ENCODE data around the gene EVA1A.

The EVA1A gene

DNA sequence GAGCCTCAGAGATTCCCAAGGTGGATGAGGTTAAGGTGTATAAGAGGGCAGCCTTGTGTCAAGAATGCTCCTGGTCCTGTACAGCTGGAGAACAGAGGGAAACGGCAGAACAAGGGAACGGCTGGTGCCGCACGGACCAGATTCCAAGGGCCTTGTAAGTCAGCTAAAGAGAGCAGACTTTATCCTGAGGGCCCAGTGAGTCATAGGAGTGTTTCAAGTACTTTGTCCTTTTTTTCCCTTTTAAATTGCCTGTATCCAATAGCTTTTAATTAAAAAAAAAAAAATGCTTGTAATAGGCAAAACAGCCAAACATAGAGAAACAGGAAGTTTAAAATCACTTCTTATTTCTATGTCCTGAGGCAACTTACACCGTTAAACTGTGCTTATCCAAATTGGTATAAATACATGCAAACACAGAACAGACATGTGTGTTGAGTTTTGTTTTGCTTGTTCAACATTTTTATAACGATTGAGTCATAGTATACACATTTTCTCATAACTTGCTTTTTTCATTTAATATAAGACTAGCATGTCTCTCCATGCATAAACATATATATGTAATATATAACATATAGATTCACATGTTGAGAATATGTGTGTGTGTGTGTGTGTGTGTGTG lies 42.1 kb upstream of the EVA1A start:
- peak overlapping the region; percentile 5 for H3K27ac ChIP-seq (ENCODE audit: low read length)
- H3K4me3 ChIP-seq (ENCODE audit: low read depth in 1 of 2, low read length in 2 of 2): no peak overlapping the region
- peaks cover 0 to 3% of the 10 kb centered on the region in 2 donors for H3K9me3 ChIP-seq (ENCODE audit: control insufficient read depth in 1 of 2, low read length in 2 of 2)
- no peaks in the 10 kb centered on the region for H3K36me3 ChIP-seq (ENCODE audit: control insufficient read depth in 1 of 2, insufficient read depth in 2 of 2, low read length in 2 of 2)
- peaks cover under 1% of the 10 kb centered on the region for H3K27me3 ChIP-seq (ENCODE audit: low read depth, low read length)
- no peaks in the 10 kb centered on the region for H3K4me1 ChIP-seq (ENCODE audit: control insufficient read depth in 1 of 2, insufficient read depth in 2 of 2, low read length in 2 of 2)

DNA sequence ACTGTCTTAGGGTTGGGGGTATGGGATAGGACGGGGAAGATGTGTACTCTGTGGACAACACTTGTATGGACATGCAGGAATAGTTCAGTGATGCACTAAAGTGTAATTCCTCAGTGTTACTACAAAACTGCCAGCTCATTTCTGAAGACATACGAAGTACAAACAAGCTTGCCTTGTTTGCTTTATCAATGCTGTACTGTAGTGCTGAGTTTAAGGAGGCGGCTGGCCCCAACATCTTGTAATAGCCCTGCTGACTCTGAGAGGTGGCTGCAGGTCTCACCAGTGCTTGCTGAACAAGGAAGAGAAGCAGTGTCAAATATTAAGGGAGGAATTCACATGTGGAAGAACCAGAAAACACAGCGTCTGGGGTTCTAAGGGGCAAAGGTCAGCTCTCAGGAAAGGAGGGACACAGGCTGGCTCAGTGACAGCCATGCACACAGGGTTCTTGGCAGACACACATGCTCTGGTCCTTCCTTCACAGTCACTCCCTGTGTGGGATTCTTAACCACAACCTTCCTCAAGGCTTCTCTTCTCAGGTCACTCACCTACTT lies 39.8 kb upstream of the EVA1A start:
- Histone ChIP-seq H3K4me1 (ENCODE audit: control insufficient read depth in 1 of 2, insufficient read depth in 2 of 2, low read length in 2 of 2) (no peaks in the 10 kb centered on the region), H3K36me3 (ENCODE audit: control insufficient read depth in 1 of 2, insufficient read depth in 2 of 2, low read length in 2 of 2) (no peaks in the 10 kb centered on the region), H3K27ac (ENCODE audit: low read length) (no peak overlapping the region), H3K4me3 (ENCODE audit: low read depth in 1 of 2, low read length in 2 of 2) (no peak overlapping the region), H3K27me3 (ENCODE audit: low read depth, low read length) (no peaks in the 10 kb centered on the region), H3K9me3 (ENCODE audit: control insufficient read depth in 1 of 2, low read length in 2 of 2) (peaks cover 0 to 3% of the 10 kb centered on the region in 2 donors)

DNA sequence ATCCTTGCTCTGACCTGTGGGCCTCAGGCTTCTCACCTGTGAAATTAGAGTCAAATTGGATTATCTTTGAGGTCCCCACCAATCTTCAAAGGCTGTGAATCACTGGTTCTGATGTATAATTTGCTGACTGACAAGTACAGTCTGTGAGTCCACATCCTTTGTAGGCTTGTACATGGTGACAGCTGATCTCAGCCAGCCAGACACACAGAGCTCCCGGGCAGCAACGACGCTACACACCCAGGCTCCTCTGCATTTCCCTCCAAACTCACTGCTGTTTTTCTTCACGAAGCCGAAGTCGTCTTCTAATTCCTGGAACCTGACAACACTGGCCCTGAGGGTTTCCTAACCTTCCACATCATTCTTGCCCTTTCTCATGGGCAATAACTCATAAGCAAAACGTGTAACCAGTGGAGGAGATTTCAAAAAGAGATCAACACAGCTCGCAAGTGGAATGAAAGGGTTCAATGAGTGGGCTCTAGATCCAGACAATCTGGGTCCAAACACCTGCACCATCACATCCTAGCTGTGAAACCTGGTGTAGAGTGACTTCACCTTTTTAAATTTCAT lies 37.9 kb upstream of the EVA1A start:
- Histone ChIP-seq H3K27me3 (ENCODE audit: low read depth, low read length) (no peaks in the 10 kb centered on the region), H3K9me3 (ENCODE audit: control insufficient read depth in 1 of 2, low read length in 2 of 2) (no peaks in the 10 kb centered on the region), H3K36me3 (ENCODE audit: control insufficient read depth in 1 of 2, insufficient read depth in 2 of 2, low read length in 2 of 2) (no peaks in the 10 kb centered on the region), H3K27ac (ENCODE audit: low read length) (no peak overlapping the region), H3K4me1 (ENCODE audit: control insufficient read depth in 1 of 2, insufficient read depth in 2 of 2, low read length in 2 of 2) (no peaks in the 10 kb centered on the region), H3K4me3 (ENCODE audit: low read depth in 1 of 2, low read length in 2 of 2) (no peak overlapping the region)

DNA sequence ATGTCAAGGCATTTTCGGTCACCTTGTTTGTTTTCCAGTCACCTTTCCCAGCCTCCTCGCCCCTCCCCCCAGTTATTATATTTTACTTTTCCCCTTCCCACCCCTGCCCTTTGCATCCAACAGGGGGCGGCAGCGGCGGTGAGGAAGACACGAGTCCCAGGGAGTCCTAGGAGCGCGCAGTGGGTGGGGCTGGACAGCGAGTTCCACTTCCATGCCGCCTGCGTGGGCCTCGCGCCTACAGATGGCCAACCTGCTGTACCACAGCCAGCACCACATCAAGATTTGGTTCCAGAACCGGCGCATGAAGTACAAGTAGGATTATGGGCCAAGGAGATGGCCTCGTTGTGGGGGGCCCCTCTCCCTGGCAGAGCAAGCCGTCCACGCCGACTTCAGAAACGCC lies 37.2 kb upstream of the EVA1A start:
- Histone ChIP-seq H3K9me3 (ENCODE audit: control insufficient read depth in 1 of 2, low read length in 2 of 2) (no peaks in the 10 kb centered on the region), H3K27ac (ENCODE audit: low read length) (no peak overlapping the region), H3K27me3 (ENCODE audit: low read depth, low read length) (no peaks in the 10 kb centered on the region), H3K36me3 (ENCODE audit: control insufficient read depth in 1 of 2, insufficient read depth in 2 of 2, low read length in 2 of 2) (no peaks in the 10 kb centered on the region), H3K4me3 (ENCODE audit: low read depth in 1 of 2, low read length in 2 of 2) (no peak overlapping the region), H3K4me1 (ENCODE audit: control insufficient read depth in 1 of 2, insufficient read depth in 2 of 2, low read length in 2 of 2) (no peaks in the 10 kb centered on the region)

GRCh38 chr2:75596784-75597183 lies 36.0 kb upstream of the EVA1A start:
- Histone ChIP-seq H3K4me3 (ENCODE audit: low read depth in 1 of 2, low read length in 2 of 2) (no peak overlapping the region), H3K27me3 (ENCODE audit: low read depth, low read length) (no peaks in the 10 kb centered on the region), H3K9me3 (ENCODE audit: control insufficient read depth in 1 of 2, low read length in 2 of 2) (no peaks in the 10 kb centered on the region), H3K4me1 (ENCODE audit: control insufficient read depth in 1 of 2, insufficient read depth in 2 of 2, low read length in 2 of 2) (no peaks in the 10 kb centered on the region), H3K36me3 (ENCODE audit: control insufficient read depth in 1 of 2, insufficient read depth in 2 of 2, low read length in 2 of 2) (no peaks in the 10 kb centered on the region), H3K27ac (ENCODE audit: low read length) (no peak overlapping the region)

DNA sequence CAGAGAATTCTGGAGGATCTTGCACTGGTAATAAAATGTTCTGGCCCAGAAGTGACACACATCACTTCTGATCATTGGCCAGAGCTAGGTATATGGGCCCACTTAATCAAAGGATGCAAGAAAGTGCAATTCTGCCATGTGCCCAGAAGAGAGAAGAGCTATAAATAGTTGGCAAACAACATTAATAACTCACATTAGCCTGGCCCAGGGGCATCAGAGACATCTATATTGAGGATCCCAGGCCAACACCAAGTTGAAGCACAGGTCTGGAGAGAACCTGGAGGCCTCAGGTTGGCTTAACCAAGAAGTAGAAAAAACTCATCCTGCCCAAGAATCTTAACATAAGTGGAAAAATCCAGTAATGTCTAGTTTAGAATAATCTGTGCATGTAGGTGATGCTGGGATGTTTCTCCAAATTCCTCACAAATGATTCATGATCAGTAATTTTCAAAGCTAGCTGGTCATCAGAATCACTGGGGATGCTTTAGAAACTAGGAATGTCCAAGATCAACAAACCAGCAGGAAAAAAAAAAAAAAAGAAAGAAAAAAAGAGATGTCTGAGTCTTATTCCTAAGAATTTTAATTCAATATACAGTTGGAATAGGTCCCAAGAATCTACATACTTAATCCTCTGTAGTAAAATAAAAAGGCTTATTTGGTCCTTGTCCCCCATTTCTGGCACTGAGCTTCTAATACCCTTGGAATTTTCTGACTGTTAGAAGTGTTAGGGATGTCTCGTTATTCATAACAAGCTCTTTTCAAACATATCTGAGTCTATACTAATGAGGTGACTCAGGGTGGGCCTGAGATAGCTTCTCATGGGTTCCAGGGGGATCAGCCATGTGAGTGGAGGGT lies 35.0 kb upstream of the EVA1A start:
- no peaks in the 10 kb centered on the region for H3K4me1 ChIP-seq (ENCODE audit: control insufficient read depth in 1 of 2, insufficient read depth in 2 of 2, low read length in 2 of 2)
- no peak overlapping the region for H3K27ac ChIP-seq (ENCODE audit: low read length)
- H3K4me3 ChIP-seq (ENCODE audit: low read depth in 1 of 2, low read length in 2 of 2): no peak overlapping the region
- no peaks in the 10 kb centered on the region for H3K27me3 ChIP-seq (ENCODE audit: low read depth, low read length)
- no peaks in the 10 kb centered on the region for H3K36me3 ChIP-seq (ENCODE audit: control insufficient read depth in 1 of 2, insufficient read depth in 2 of 2, low read length in 2 of 2)
- no peaks in the 10 kb centered on the region for H3K9me3 ChIP-seq (ENCODE audit: control insufficient read depth in 1 of 2, low read length in 2 of 2)

GRCh38 chr2:75594596-75594995 lies 33.9 kb upstream of the EVA1A start:
- H3K36me3 ChIP-seq (ENCODE audit: control insufficient read depth in 1 of 2, insufficient read depth in 2 of 2, low read length in 2 of 2): no peaks in the 10 kb centered on the region
- no peak overlapping the region for H3K27ac ChIP-seq (ENCODE audit: low read length)
- no peaks in the 10 kb centered on the region for H3K4me1 ChIP-seq (ENCODE audit: control insufficient read depth in 1 of 2, insufficient read depth in 2 of 2, low read length in 2 of 2)
- H3K4me3 ChIP-seq (ENCODE audit: low read depth in 1 of 2, low read length in 2 of 2): no peak overlapping the region
- no peaks in the 10 kb centered on the region for H3K27me3 ChIP-seq (ENCODE audit: low read depth, low read length)
- H3K9me3 ChIP-seq (ENCODE audit: control insufficient read depth in 1 of 2, low read length in 2 of 2): no peaks in the 10 kb centered on the region

GRCh38 chr2:75592888-75593287 lies 32.1 kb upstream of the EVA1A start:
- H3K4me1 ChIP-seq (ENCODE audit: control insufficient read depth in 1 of 2, insufficient read depth in 2 of 2, low read length in 2 of 2): no peaks in the 10 kb centered on the region
- H3K4me3 ChIP-seq (ENCODE audit: low read depth in 1 of 2, low read length in 2 of 2): no peak overlapping the region
- no peaks in the 10 kb centered on the region for H3K36me3 ChIP-seq (ENCODE audit: control insufficient read depth in 1 of 2, insufficient read depth in 2 of 2, low read length in 2 of 2)
- no peaks in the 10 kb centered on the region for H3K9me3 ChIP-seq (ENCODE audit: control insufficient read depth in 1 of 2, low read length in 2 of 2)
- H3K27me3 ChIP-seq (ENCODE audit: low read depth, low read length): no peaks in the 10 kb centered on the region
- H3K27ac ChIP-seq (ENCODE audit: low read length): no peak overlapping the region

DNA sequence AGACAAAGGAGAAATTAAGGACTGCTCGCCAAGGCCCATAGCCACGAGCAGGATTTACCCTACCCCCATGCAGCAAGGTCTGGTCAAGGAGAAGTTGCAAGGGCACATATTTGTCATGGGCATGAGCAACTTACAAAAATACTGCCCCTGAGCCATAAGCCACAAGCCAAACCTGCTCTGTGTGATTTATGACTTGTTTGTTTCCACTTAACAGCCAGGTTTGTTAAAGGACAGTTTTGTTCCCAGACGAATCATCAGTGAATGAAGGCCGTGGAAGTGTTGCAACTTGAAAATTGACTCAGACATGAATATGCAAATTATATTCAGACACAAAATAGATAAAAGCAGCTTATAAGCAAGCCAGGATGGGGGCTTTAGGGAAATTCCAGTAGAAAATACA lies 31.3 kb upstream of the EVA1A start:
- Histone ChIP-seq H3K4me3 (ENCODE audit: low read depth in 1 of 2, low read length in 2 of 2) (no peak overlapping the region), H3K36me3 (ENCODE audit: control insufficient read depth in 1 of 2, insufficient read depth in 2 of 2, low read length in 2 of 2) (no peaks in the 10 kb centered on the region), H3K9me3 (ENCODE audit: control insufficient read depth in 1 of 2, low read length in 2 of 2) (no peaks in the 10 kb centered on the region), H3K4me1 (ENCODE audit: control insufficient read depth in 1 of 2, insufficient read depth in 2 of 2, low read length in 2 of 2) (no peaks in the 10 kb centered on the region), H3K27ac (ENCODE audit: low read length) (no peak overlapping the region), H3K27me3 (ENCODE audit: low read depth, low read length) (no peaks in the 10 kb centered on the region)

DNA sequence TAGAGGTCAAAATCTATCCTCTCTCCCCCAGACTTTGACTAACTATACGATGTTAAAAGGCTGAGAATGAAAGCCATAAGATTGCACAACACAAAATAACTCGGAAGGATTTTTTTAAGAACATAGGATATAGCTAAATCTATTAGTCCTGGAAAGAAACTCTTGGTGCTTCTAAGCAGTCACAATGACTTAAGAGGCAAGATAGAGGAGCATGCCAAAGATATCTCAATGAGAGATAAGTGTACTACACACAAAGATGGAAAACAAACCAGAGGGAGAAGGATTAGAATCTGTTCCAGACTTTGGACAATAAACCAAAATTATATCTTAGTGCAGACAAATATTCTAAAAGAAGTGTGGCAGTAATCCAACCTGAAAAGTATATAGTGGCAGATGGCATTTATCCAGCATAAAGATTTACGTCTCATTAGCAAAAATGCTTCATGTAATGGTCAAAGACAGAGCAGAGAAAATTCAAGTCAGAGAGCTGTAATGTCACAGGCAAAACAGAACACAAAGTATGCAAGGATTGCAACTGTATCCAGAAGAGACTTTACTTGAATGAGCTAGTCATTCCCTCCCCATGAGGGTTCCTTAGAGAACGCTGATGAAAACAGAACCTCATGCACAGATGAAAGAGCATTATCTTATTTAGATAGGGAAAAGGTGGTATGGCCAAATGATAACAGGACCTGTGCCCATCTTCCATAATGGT lies 28.8 kb upstream of the EVA1A start:
- H3K27me3 ChIP-seq (ENCODE audit: low read depth, low read length): no peaks in the 10 kb centered on the region
- no peaks in the 10 kb centered on the region for H3K36me3 ChIP-seq (ENCODE audit: control insufficient read depth in 1 of 2, insufficient read depth in 2 of 2, low read length in 2 of 2)
- no peaks in the 10 kb centered on the region for H3K9me3 ChIP-seq (ENCODE audit: control insufficient read depth in 1 of 2, low read length in 2 of 2)
- H3K27ac ChIP-seq (ENCODE audit: low read length): no peak overlapping the region
- H3K4me1 ChIP-seq (ENCODE audit: control insufficient read depth in 1 of 2, insufficient read depth in 2 of 2, low read length in 2 of 2): no peaks in the 10 kb centered on the region
- no peak overlapping the region for H3K4me3 ChIP-seq (ENCODE audit: low read depth in 1 of 2, low read length in 2 of 2)

DNA sequence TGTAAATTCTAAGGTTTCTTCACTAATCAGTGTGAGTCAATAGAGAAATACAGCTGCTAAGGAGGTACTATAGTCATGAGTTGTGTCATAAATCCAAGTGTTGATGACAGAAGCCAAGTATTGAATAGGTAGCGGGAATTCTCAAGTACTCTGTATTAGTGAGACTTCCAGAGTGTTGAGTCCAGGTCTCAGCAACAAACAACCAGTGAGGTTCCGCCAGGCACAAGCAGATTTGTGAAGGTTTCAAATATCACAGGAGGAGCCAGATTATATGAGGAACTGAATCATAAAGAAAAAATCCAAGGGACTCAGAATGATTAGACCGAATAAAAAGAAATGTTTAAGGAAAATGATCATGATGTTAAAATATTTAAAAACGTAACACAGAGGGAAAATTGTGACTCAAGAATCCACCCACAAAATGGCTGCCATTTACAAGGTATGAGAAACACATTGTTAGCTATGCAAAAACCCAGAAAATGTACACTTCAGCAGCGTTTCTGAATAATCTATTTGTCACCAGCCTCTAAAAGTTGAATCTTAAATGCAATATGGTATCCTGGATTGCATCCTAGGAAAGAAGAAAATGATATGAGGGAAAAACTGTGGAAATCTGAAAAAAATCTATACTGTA lies 27.3 kb upstream of the EVA1A start:
- no peaks in the 10 kb centered on the region for H3K9me3 ChIP-seq (ENCODE audit: control insufficient read depth in 1 of 2, low read length in 2 of 2)
- no peaks in the 10 kb centered on the region for H3K4me1 ChIP-seq (ENCODE audit: control insufficient read depth in 1 of 2, insufficient read depth in 2 of 2, low read length in 2 of 2)
- H3K27me3 ChIP-seq (ENCODE audit: low read depth, low read length): no peaks in the 10 kb centered on the region
- H3K4me3 ChIP-seq (ENCODE audit: low read depth in 1 of 2, low read length in 2 of 2): no peak overlapping the region
- H3K27ac ChIP-seq (ENCODE audit: low read length): no peak overlapping the region
- H3K36me3 ChIP-seq (ENCODE audit: control insufficient read depth in 1 of 2, insufficient read depth in 2 of 2, low read length in 2 of 2): no peaks in the 10 kb centered on the region
